CD4-positive, alpha-beta T cell (primary cell): ENCODE data around the gene MSGN1. TPM values are rescaled to one million over a fixed set of nuclear protein-coding genes. Genes with fewer than 3 reads are reported as not detected.

Source experiments
- ATAC-seq: fragments of 200-7000 bp; cut with Tn5 transposase; one replicate; pipeline ENCODE4 v1.10.0; 2022; ENCODE audit warnings: mild to moderate bottlenecking; ENCODE audit not compliant: poor library complexity
- CTCF ChIA-PET: fragments of 350-600 bp; sonication (Branson Sonifier 250); formaldehyde crosslinking; loops from one replicate; lab custom pipeline; 2021; ENCODE audit warnings: antibody characterized with exemption, inconsistent platforms; lab: Charles Lee
- POLR2A ChIA-PET: fragments of 350-600 bp; sonication (Branson Sonifier 250); formaldehyde crosslinking; loops from one replicate; lab custom pipeline; 2021; ENCODE audit warnings: antibody characterized with exemption, inconsistent platforms; lab: Charles Lee
- DNase-seq, 14 experiments: peaks; one replicate each; pipeline ENCODE4 v3.0.0-alpha.2; 2013 to 2020; ENCODE audit warnings: mixed read lengths in 2 of 14
- H3K27ac ChIP-seq, 2 donors: one replicate each; pipeline versions ENCODE4 v1.5.1 to v1.7.0; 2013; ENCODE audit warnings: low read length in 2 of 2, low read depth in 1 of 2, mild to moderate bottlenecking in 1 of 2
- H3K27me3 ChIP-seq, 2 experiments: 1 replicate in 1 of 2; 2 replicates in 1 of 2; pipeline versions ENCODE4 v1.6.1 to v1.7.0; 2013; ENCODE audit warnings: low read length in 2 of 2, control low read depth in 1 of 2, mild to moderate bottlenecking in 1 of 2, moderate library complexity in 1 of 2; ENCODE audit not compliant: insufficient read depth in 2 of 2, control insufficient read depth in 1 of 2
- H3K36me3 ChIP-seq: one replicate; pipeline ENCODE4 v1.6.1; 2013; ENCODE audit warnings: low read length, control low read depth; ENCODE audit not compliant: insufficient read depth
- H3K4me1 ChIP-seq: one replicate; pipeline ENCODE4 v1.6.1; 2013; ENCODE audit warnings: low read length, control low read depth; ENCODE audit not compliant: insufficient read depth
- H3K4me3 ChIP-seq: one replicate; pipeline ENCODE4 v1.5.1; 2013; ENCODE audit warnings: mild to moderate bottlenecking, low read length, moderate library complexity
- H3K9me3 ChIP-seq, 2 experiments: 1 replicate in 1 of 2; 2 replicates in 1 of 2; pipeline versions ENCODE4 v1.6.1 to v1.7.0; 2013; ENCODE audit warnings: low read length in 2 of 2, mild to moderate bottlenecking in 2 of 2, control low read depth in 1 of 2, moderate library complexity in 1 of 2; ENCODE audit not compliant: control insufficient read depth in 1 of 2, insufficient read depth in 1 of 2
- H3K27ac Mint-ChIP-seq: one replicate; pipeline ENCODE4 v1.8.0; 2020; ENCODE audit warnings: mixed read lengths
- H3K27me3 Mint-ChIP-seq: one replicate; pipeline ENCODE4 v1.8.0; 2021; ENCODE audit warnings: mixed read lengths
- H3K36me3 Mint-ChIP-seq: one replicate; pipeline ENCODE4 v1.8.0; 2021; ENCODE audit warnings: low read depth, mixed read lengths
- H3K4me1 Mint-ChIP-seq: one replicate; pipeline ENCODE4 v1.8.0; 2021; ENCODE audit warnings: low read depth, mixed read lengths
- H3K4me3 Mint-ChIP-seq: one replicate; pipeline ENCODE4 v1.8.0; 2020; ENCODE audit warnings: mild to moderate bottlenecking, mixed read lengths
- H3K9me3 Mint-ChIP-seq: one replicate; pipeline ENCODE4 v1.8.0; 2020; ENCODE audit warnings: mixed read lengths
- intact Hi-C, 2 experiments: fragments of 100-400 bp; cut with DNase I in 1 of 2; cut with micrococcal nuclease in 1 of 2; formaldehyde crosslinking; loops; one replicate each; pipeline versions ENCODE4 v1.15.1 to v1.9.0; 2023 to 2025; cut with DNase I, micrococcal nuclease
- total RNA-seq, 174 experiments: library from RNA in 2 of 174; stranded (reverse) in 2 of 174; gene quantifications; one replicate each; pipeline ENCODE4 v1.2.3 and lab custom pipeline; 2021 to 2026
- TF ChIP-seq, protein P1 (sequence below): fragments of 200-600 bp; IDR thresholded peaks from one replicate; pipeline ENCODE4 v1.8.0; 2022; ENCODE audit warnings: antibody characterized with exemption, mild to moderate bottlenecking

MSGN1 gene
- total RNA-seq, 2 experiments from 2014 or later = not detected

DNA sequence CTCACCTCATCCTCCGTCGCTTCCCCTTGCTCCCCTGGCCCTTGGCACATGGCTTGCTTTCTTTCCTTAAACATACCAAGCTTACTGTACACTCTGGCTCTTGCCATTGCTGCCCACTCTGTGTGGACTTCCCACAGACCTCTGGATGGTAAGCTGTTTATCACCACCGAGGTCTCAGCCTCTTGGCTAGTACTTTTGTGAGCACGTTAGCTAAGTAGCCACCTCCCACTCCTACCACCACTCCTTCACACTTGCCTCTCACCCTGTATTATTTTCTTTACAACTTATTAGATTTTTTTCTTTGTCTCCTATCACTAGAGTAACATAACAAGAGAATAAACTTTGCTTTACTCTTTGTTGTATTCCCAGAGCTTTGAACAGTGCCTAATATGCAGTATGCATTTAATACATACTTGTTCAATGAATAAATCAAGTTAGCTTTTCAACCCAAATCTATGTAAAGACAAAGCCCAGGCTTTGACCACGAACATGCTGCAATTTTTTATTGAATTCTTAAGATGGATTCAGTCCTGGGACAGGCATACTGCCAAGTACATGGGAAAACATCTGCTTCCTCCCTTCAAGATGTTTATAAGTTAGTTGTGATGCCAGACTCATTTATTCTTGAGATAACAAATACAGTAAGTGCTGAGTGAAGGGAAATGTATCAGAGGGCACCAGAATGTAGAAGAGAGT, 25.0 kb upstream of the MSGN1 start:
- Histone ChIP-seq H3K27me3 (peaks cover 0 to 18% of the 10 kb centered on the region in 2 experiments), H3K27ac (no peak overlapping the region), H3K9me3 (no peaks in the 10 kb centered on the region), H3K36me3 (no peaks in the 10 kb centered on the region), H3K4me1 (no peaks in the 10 kb centered on the region), H3K4me3 (no peak overlapping the region)
- DNase-seq (no peak), ATAC-seq (no peak)
- intact Hi-C loops = no loop called here
- Mint-ChIP-seq H3K27ac (no peak overlapping the region), H3K4me1 (no peaks in the 10 kb centered on the region), H3K4me3 (no peak overlapping the region), H3K27me3 (peaks cover 39% of the 10 kb centered on the region), H3K9me3 (no peaks in the 10 kb centered on the region), H3K36me3 (no peaks in the 10 kb centered on the region)
- CTCF ChIA-PET = no interaction called here
- TF ChIP-seq, protein P1, sequence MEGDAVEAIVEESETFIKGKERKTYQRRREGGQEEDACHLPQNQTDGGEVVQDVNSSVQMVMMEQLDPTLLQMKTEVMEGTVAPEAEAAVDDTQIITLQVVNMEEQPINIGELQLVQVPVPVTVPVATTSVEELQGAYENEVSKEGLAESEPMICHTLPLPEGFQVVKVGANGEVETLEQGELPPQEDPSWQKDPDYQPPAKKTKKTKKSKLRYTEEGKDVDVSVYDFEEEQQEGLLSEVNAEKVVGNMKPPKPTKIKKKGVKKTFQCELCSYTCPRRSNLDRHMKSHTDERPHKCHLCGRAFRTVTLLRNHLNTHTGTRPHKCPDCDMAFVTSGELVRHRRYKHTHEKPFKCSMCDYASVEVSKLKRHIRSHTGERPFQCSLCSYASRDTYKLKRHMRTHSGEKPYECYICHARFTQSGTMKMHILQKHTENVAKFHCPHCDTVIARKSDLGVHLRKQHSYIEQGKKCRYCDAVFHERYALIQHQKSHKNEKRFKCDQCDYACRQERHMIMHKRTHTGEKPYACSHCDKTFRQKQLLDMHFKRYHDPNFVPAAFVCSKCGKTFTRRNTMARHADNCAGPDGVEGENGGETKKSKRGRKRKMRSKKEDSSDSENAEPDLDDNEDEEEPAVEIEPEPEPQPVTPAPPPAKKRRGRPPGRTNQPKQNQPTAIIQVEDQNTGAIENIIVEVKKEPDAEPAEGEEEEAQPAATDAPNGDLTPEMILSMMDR = no peak
- POLR2A ChIA-PET = no interaction called here

DNA sequence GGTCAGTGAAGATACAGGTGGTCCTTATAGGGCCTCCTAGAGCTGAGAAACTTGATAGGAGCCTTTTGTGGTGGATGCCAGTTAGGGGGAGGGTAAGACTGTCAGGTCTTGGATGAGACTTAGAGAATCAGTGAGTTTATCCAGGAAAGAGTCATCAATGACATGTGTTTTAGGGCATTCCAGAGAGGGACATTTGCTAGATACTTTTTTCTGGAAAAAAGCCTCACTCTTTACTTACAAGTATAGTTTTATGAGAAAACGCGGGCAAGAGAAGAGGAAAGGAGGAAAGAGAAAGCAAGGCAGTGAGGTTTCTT, 24.5 kb upstream of the MSGN1 start:
- Mint-ChIP-seq H3K4me1 (no peaks in the 10 kb centered on the region), H3K36me3 (no peaks in the 10 kb centered on the region), H3K4me3 (no peak overlapping the region), H3K27me3 (peaks cover 42% of the 10 kb centered on the region), H3K27ac (no peak overlapping the region), H3K9me3 (no peaks in the 10 kb centered on the region)
- DNase-seq = no peak
- no peaks in the 10 kb centered on the region for H3K9me3 ChIP-seq
- H3K27me3 ChIP-seq = peaks cover 0 to 18% of the 10 kb centered on the region in 2 experiments
- no peak for ATAC-seq
- TF ChIP-seq, protein P1 = no peak
- intact Hi-C loops = no loop called here
- ChIA-PET POLR2A (no interaction called here), CTCF (no interaction called here)
- H3K27ac ChIP-seq = no peak overlapping the region
- H3K4me1 ChIP-seq = no peaks in the 10 kb centered on the region
- no peak overlapping the region for H3K4me3 ChIP-seq
- H3K36me3 ChIP-seq = no peaks in the 10 kb centered on the region

DNA sequence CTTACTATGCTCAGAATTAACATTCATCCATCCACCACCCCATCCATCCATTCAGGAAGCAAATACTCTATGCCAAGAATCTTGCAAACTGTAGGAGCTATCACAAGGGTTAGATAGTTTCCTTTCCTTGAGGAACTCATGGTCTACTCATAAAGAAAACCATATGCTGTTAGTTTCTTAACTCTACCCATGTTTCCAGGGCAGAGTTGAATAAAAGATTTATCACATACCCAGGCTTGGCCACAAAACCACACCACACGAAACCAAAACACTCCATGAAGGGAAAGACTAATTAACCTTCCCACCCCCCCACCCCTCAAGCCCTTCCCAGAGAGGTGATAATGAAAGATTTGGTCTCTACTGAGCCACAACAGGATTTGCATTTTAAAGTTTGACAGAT, 23.7 kb upstream of the MSGN1 start:
- no peaks in the 10 kb centered on the region for H3K36me3 Mint-ChIP-seq
- H3K27ac Mint-ChIP-seq = no peak overlapping the region
- H3K4me3 ChIP-seq = no peak overlapping the region
- H3K27me3 ChIP-seq = peaks cover 0 to 18% of the 10 kb centered on the region in 2 experiments
- no peaks in the 10 kb centered on the region for H3K4me1 ChIP-seq
- TF ChIP-seq, protein P1 = no peak
- ChIA-PET CTCF (no interaction called here), POLR2A (no interaction called here)
- H3K27me3 Mint-ChIP-seq = peaks cover 44% of the 10 kb centered on the region
- no peaks in the 10 kb centered on the region for H3K4me1 Mint-ChIP-seq
- DNase-seq (no peak), ATAC-seq (no peak)
- H3K36me3 ChIP-seq = no peaks in the 10 kb centered on the region
- no peaks in the 10 kb centered on the region for H3K9me3 ChIP-seq
- H3K9me3 Mint-ChIP-seq = no peaks in the 10 kb centered on the region
- H3K4me3 Mint-ChIP-seq = no peak overlapping the region
- no peak overlapping the region for H3K27ac ChIP-seq
- intact Hi-C loops = no loop called here
